HG03457 (cell line): ENCODE data around the gene GMDS.

ENCODE experiments used
- ATAC-seq: cut with Tn5 transposase; IDR thresholded peaks from one replicate; pipeline ENCODE4 v1.9.1; 2021; ENCODE audit warnings: moderate number of reproducible peaks; ENCODE audit not compliant: unreplicated experiment

GMDS gene

GRCh38 chr6:1913577-1913976 is 331.8 kb downstream of the GMDS start:
- no peak for ATAC-seq

GRCh38 chr6:1912731-1913130 is 332.7 kb downstream of the GMDS start:
- no peak for ATAC-seq

- ATAC-seq = no peak
Measured at GRCh38 chr6:1911474-1911873, 333.9 kb downstream of the GMDS start.

GRCh38 chr6:1910621-1911407 is 334.6 kb downstream of the GMDS start:
- no peak for ATAC-seq

GRCh38 chr6:1908784-1909183 is 336.6 kb downstream of the GMDS start:
- no peak for ATAC-seq

GRCh38 chr6:1906609-1907008 is 338.8 kb downstream of the GMDS start:
- ATAC-seq = no peak

GRCh38 chr6:1906014-1906413 is 339.4 kb downstream of the GMDS start:
- ATAC-seq = no peak

- ATAC-seq = no peak
Measured at GRCh38 chr6:1904898-1905297, 340.5 kb downstream of the GMDS start.

- no peak for ATAC-seq
Measured at GRCh38 chr6:1904466-1904799, 341.0 kb downstream of the GMDS start.

GRCh38 chr6:1903780-1904465 is 341.5 kb downstream of the GMDS start:
- no peak for ATAC-seq

GRCh38 chr6:1901556-1901955 is 343.8 kb downstream of the GMDS start:
- no peak for ATAC-seq

- no peak for ATAC-seq
Measured at GRCh38 chr6:1896897-1897296, 348.5 kb downstream of the GMDS start.

GRCh38 chr6:1895721-1896120 is 349.7 kb downstream of the GMDS start:
- ATAC-seq = no peak

- ATAC-seq = no peak
Measured at GRCh38 chr6:1894954-1895353, 350.5 kb downstream of the GMDS start.

GRCh38 chr6:1893470-1894130 is 351.8 kb downstream of the GMDS start:
- ATAC-seq = no peak

- no peak for ATAC-seq
Measured at GRCh38 chr6:1892716-1893115, 352.7 kb downstream of the GMDS start.

GRCh38 chr6:1890987-1891386 is 354.4 kb downstream of the GMDS start:
- no peak for ATAC-seq

- no peak for ATAC-seq
Measured at GRCh38 chr6:1890071-1890470, 355.3 kb downstream of the GMDS start.

- no peak for ATAC-seq
Measured at GRCh38 chr6:1885576-1886011, 359.8 kb downstream of the GMDS start.

GRCh38 chr6:1884313-1884712 is 361.1 kb downstream of the GMDS start:
- no peak for ATAC-seq

- ATAC-seq = no peak
Measured at GRCh38 chr6:1878330-1878729, 367.1 kb downstream of the GMDS start.

- ATAC-seq = no peak
Measured at GRCh38 chr6:1873781-1874180, 371.6 kb downstream of the GMDS start.
